ENCODE data around the gene PELO.

The PELO gene

DNA sequence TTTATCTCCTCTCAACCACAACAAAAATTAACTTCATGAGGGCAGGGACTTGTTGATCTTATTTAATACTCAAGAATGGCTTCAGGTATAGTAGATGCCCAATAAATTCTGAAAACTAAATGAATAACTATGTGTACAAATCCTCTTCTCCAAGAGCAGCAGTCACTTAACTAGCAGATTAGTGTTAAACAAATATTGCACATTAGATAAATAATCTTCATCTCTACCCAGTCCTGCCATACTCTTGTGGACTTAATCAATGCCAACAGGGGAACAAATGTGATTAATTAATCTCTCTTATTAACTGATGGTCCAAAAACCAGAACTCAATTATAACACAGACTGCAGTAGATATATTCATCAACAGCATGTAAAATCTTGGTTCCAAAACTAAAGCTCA lies 15.0 kb upstream of the PELO start:
- no peak for DNase-seq

DNA sequence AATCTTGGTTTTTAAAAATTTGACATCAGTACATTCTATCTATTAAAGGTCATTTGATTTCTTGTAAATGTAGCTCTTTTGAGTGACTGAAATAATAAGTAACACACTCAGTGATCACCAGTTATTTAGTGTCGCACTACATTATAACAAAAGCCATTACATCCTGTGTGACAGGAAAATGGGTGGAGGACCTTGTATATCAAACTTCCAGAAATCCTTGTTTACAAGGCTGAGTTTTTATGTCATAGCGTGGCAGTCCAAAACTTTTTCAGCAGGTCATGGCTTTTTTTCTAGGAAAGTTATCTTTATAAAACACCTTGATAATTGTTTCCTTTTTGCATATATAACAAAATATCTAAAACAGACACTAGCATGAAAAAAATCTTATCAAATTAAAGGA lies 14.4 kb upstream of the PELO start:
- no peak for DNase-seq

DNA sequence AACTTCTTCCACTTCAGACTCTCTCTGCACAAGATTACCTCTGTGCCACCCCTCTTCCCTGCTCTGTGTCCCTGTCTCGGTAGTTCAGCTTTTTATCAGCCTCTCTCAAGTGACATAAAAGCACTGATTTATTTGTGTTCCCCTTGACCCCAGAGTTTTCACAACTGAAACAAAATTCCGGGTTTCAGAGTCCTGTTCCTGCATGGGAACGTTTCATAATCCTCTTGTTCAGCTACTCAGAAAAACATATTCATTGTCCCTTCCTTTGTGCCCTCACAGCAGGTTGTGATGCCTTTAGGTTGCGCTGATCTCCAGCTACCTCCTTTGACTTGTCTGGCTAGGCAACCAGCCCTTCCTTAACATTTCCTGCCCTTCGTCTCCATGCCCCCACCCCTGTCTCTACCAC lies 13.7 kb upstream of the PELO start:
- no peak for DNase-seq

DNA sequence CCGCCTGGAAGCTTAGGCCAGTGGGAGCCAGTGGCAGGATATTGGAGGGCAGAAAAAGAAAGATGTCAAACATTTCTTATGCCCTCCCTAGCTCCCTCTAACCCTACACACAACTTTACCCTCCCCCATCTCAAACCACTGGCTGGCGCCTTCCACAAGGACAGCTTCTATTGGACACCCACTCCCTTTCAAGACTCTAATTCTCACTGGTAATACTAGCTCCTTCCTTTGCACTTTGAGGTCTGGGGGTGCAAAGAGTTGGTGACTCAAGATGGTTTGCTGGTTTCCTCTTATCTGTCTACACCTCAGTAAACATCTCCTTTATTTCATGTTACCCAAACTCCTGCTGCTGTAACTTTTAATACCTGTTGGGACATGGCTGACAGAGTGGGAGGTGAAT lies 11.6 kb upstream of the PELO start:
- DNase-seq = no peak

DNA sequence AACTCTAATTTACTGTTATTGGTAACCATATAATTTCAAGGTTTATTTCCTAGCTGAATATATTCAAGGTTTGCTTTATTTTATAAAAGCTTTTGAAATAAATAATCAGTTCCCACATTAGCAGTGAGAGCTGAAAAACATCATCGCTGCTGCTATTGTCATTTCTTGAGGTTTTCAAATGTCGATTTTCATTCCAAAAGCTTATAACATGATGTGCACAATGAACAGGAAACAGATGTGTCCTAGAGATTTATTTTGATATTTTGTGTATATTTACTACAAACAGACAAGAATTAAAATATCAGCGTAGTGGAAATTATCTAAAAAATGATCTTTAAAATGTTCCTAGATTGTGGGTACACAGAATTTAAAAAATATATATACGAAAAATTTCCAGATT lies 10.5 kb upstream of the PELO start:
- DNase-seq = no peak

DNA sequence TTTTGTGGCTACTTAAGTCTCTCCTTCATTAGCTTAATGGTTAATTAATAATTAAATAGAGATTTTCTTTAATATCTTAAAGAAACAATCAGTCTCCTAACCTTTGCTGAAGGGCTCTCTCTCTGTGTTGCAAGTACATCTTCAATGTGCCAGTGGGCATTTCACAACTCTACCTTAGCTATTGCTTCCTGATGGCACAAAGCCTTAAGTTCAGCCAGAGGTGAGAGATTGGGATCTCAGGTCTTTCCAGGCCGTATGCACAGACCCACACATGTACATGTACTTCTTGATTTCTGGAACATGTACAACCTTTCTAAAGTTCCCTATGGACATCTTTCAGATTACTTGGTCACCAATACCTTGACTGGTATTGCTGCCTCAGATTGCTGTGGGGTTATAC lies 8.9 kb upstream of the PELO start:
- no peak for DNase-seq

DNA sequence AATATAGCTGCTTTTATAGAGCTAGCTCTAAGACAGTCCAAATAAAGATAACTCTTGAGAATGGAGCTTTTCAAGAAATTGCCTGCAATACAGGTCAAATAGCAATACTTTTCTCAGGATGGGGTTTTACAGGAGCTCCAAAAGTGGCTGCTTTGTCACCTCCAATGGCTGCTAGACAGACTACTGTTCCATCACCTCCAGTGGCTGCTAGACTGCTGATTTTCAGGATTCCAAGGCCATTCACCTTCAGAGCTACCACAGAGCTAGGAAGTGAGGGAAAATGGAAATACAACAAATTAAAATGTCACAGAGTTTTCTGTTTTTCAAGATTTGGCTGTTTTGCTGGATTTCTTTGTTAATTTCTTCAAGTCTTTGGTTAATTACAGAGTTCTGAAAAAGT lies 8.5 kb upstream of the PELO start:
- no peak for DNase-seq

DNA sequence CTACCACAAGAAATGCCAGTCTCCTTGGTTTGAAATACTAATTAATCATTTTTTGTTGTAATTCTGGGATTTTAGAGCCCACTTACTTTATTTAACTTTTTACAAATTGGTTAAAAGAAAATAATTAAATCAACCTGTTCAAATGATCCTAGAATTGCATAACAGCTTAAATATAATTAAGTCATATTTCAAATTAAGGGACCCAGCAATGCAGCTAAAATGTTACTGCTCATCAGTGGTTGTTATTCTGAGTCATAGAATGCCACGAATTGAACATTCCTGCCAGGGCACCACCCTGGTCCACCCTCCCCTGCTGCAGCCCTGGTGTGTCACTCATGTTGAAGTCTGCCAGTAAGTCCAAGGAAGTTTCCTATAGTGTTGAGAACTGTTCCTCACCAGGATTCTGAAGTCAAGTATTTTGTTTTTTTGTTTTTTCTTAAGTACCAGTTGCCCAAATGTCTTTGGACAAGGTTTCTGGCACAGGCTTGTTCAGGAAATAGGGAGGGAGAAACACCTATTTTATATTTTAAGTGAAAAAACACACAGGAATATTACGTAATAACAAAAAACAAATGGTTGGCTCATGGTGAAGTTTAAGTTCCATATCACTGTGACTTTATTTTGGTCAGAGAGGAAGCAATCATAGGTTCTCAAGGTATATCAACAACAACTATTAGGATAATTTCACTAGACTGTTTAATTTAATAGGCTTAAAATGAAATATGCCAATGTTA lies 4.3 kb upstream of the PELO start:
- DNase-seq = no peak

DNA sequence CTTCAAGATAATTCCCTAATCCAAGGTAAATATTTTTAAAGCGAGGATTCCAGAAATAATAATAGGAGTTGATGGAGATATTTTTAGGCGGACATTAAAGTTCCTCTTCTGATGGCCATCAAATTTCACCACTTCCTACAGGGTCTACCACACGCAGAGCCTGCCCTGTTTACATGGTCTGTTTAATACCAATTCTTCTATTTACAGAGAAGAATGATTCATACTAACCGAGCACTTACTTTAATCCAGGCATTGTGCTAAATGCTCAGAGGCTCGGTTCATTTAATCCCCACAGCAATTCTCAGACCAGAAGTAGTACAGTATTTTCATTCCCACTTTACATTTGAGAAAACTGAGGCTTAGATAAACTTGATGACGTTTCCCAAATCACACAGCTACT lies 3.0 kb upstream of the PELO start:
- DNase-seq = no peak

DNA sequence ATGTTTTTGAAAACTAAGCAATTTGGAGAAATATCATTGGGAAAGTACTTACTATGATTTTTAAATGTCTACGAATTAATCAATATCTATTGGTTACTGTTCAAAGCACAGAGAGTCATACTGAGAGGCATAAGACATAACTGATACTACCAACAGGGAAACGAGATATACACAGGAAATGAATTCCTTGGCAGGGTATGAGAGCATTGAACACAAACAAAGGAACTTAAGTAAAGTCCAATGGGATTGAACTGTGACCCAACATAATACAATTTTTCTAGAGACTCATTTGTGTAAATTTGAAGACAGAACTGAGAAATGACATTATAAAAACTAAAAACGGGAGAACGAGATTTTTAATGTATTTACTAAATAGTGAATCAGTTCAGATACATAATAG lies 1.3 kb upstream of the PELO start:
- no peak for DNase-seq

DNA sequence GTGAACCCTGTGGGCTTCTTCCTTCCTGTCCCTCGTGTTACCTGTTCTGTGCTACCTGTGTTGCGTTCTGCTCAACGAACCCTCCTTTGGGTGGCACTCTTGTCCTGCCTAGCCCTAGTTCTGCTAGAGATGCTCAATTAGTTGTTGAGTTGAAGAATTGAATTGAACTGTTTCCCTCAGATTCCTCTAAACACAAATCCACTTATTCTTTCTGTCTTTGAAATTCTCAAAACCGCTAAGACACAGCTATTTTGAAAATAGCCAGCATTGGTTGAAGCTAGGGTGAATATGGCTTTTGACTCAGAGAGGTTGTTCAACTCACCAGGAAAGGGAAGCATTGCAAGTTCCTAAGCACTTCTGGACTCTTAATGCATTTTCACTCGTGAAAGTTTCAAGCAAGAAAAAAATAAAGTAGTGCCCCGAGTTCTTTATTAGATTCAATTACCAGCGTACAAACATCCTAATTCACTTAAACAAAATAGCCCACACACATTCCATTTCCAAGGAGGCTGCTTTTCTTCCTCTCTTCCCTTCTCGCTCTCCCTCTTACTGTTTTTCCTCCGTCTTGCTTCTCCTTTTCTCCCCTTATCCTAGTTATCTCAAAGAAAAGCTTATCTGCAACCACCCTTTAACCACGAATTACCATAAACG lies 642 bp upstream of the PELO start:
- DNase-seq = no peak

DNA sequence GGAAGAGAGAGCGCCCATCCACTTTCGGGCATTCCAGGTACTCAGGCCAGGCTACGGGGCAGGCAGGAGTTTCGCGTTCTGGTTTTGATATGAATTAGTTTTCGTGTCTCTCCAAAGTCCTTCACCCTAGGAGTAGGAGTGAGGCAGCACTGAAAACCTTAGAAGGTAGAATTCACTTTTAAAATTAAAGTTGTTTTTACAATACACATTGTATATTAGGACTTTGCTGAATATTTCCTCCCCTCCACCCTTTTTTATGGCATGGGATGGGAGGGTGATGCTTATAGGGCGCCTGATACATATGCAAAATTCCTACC lies 747 bp downstream of the PELO start:
- no peak for DNase-seq

DNA sequence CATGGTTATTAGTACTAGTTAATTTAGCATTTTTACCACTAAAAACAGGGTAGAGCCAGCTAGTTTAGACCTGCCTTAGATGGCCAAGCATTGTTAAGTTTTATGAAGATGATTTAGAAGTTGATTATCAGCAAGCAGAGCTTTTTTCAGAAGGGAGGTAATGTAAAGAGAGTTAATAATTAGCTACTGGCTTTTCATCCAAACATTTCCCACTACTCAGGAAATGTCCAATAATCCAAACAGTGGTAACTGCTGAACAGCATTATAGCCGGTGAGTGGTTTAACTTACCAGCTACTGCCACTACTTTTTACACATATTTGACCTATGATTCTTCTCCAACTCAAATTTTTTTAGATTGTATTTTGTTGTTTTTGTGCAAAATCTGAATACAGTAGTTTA lies 1.7 kb downstream of the PELO start:
- no peak for DNase-seq

DNA sequence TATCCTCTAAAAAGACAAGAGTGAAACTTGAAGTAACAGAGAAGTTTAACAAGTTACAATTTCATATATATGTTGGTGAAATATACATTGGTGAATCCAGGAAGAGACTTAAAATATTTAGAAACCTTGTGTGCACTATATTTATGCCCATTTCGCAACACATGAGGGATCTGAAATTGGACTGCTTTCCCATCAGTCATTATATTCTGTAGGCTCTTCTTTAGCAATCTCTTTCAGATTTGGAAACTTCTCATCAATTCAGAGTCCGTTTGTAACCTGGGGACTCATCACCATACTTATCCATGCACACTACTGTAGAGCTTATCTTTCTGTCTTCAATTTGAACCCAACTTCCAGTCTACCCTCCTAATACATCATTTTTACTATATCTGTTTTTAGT lies 2.1 kb downstream of the PELO start:
- no peak for DNase-seq

DNA sequence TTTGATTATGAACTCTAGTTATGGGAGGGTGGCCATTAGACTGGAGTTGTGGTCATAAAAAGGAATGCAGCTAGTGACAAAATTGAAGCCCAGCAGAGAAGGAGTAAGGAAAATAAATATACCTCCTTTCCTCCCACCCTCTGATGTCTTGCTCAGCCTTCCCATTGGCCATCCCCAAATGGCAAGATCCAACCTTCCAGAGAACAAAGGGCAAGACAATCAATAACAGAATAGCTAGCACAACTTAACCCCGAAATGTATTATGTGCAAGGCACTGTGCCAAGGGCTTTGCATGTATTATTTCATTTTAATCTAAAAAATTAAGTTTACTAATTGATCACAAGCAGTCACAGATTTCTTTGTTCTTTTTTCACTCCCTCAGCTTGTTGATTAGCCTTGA lies 3.6 kb downstream of the PELO start:
- no peak for DNase-seq

DNA sequence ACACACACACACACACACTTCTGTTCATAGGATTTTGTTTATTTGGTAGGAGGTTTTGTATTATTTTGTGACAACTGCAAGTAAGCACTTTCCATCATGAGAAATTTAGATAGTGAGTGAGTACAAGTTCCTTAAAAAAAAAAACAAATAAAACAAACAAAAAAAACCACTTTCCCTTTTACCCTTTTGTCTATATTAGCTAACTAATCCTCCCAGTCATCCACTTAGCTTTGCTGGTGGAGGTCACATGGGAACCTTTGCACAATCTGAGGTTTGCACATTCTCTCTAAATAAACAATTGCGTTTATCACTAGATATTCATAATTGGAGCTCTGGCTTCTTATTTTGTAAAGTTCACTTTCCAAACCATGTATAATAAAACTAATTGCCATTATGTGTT lies 6.8 kb downstream of the PELO start:
- no peak for DNase-seq

DNA sequence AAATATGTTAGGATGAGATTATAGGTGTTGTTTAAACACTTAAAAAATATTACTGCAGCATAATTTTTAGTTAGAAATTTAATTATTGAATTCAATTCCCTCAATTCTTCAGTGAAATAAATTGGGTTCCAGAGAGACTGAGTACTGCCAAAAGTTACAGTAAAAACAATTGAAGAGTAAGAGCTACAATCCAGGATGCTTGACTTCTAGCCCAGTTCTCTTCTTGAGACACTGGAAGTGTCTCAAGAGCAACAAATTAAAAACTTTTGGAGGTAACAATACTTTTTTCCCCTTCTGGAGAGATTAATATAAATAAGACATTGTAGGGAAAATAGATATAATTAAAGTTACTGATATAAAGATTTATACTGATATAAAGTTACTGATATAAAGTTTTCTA lies 8.3 kb downstream of the PELO start:
- no peak for DNase-seq

DNA sequence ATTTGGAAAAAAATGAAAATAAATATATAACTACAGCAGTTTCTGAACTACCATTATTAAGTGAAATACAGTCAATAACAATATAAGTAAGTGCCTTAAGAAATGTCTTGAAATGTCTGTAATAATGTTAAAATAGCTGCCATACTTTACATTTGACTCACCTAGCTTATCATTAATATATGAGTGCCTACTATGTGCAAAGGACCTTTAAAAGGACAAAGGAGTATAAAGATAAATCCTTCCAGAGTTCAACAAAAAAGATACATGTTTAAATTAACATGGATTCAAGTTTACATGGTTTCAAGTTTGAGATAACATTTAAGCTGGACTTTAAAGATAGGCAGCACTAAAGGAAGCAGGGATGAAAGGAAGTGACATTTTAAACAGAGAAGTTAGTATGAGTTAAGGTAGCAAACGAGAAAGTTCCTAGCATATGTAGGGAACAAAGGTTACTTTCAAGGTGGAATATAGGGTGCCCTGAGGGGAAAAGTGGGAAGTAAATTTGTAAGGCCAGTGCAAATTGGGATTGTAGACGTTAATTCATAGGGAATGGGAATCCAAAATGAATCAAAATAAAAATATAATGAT lies 8.9 kb downstream of the PELO start:
- no peak for DNase-seq

DNA sequence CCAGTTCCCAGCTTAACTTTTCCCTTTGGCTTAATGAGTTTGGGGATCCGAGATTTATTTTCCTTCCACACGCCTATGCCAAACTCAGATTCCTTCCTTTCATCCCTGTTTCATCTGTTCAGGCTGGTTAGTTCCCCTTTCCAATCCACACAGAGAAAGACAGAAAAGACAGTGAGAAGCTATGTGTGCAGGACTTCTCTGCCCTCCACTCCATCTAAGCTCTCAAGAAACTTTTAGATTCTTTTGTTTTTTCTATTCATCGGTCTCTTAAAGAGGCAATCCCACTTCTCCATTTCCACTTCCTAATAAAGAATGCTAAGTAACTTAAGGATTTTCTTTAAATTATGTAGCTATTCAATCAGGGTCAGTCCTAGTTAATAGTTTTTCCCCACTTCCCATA lies 11.2 kb downstream of the PELO start:
- no peak for DNase-seq

DNA sequence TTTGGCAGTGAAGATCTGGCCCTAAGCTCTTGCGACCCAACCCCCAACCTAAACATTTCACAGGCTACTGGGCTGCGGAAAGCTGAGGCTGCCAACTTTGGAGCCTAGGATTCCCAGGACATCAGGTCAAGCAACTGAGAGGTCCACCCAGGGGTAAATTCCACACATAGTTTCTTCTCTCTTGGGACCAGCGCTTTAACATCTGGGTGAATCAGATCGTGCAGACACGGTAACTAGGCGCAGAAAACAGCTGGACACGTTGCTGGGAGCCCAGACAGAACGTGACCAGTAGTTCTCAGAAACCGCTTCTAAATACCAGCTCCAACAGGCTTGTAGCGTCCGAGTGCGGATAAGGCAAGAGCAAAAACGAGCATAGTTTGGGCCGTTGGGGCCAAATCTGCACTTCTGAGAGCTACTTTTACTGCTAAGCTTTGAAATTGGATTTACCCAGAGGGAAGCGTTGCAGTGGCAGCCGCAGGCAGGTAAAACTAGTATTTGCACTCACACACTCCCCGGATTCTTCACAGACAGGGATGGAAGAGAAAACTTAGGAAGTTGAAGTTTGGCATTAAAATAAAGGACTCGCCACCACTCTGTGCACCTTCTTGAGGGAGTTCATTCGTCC lies 11.8 kb downstream of the PELO start:
- no peak for DNase-seq

DNA sequence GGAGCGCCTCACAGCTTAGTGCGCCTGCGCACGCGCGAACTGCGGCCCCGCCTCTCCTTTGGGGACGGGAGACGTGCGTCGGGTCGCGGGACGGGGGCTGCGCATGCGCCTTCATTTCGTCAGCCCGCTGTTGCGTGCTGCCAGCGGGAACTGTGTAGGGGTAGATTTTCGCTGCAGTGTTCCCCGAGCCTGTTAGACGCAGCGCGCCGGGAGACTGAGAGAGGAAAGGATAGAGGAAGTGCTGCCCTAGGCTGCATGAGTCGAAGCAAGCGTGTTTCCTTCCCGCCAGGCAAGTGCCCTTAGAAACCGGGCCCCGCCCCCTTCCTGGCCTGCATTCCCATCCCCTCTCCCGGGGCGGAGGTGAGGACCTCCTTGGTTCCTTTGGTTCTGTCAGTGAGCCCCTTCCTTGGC lies 12.3 kb downstream of the PELO start:
- peak; percentile 95 for DNase-seq

DNA sequence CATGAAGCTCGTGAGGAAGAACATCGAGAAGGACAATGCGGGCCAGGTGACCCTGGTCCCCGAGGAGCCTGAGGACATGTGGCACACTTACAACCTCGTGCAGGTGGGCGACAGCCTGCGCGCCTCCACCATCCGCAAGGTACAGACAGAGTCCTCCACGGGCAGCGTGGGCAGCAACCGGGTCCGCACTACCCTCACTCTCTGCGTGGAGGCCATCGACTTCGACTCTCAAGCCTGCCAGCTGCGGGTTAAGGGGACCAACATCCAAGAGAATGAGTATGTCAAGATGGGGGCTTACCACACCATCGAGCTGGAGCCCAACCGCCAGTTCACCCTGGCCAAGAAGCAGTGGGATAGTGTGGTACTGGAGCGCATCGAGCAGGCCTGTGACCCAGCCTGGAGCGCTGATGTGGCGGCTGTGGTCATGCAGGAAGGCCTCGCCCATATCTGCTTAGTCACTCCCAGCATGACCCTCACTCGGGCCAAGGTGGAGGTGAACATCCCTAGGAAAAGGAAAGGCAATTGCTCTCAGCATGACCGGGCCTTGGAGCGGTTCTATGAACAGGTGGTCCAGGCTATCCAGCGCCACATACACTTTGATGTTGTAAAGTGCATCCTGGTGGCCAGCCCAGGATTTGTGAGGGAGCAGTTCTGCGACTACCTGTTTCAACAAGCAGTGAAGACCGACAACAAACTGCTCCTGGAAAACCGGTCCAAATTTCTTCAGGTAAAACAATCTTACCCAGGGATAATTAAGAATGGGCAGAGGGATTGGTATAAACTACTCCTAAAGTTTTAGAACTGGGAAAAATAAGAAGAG lies 12.9 kb downstream of the PELO start:
- DNase-seq = peak; percentile 68

DNA sequence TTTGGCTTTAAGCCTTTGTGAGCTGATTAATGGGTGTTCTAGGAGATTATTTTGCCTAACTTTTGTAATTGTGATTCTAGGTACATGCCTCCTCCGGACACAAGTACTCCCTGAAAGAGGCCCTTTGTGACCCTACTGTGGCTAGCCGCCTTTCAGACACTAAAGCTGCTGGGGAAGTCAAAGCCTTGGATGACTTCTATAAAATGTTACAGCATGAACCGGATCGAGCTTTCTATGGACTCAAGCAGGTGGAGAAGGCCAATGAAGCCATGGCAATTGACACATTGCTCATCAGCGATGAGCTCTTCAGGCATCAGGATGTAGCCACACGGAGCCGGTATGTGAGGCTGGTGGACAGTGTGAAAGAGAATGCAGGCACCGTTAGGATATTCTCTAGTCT lies 13.6 kb downstream of the PELO start:
- DNase-seq = no peak
